ENCODE results near the gene ASTL. TPM values are rescaled to one million over a fixed set of nuclear protein-coding genes. Genes with fewer than 3 reads are reported as not detected.

ASTL gene
- total and polyA plus RNA-seq, 5 donors = not detected

- no peak for ATAC-seq
- Histone ChIP-seq H3K9me3 (ENCODE audit: control insufficient read depth, low read length) (no peaks in the 10 kb centered on the region), H3K27ac (ENCODE audit: low read length) (no peak overlapping the region), H3K4me1 (ENCODE audit: control insufficient read depth, insufficient read depth, low read length) (no peaks in the 10 kb centered on the region), H3K4me3 (ENCODE audit: low read length) (no peak overlapping the region), H3K27me3 (ENCODE audit: control insufficient read depth, insufficient read depth) (no peaks in the 10 kb centered on the region)
- intact Hi-C loops (cut with DNase I) = loop anchor here (5.0 to 10.0 kb wide), 3 partner anchors 46 to 123 kb away; partner anchors contain the start of gene ANKRD36C (in 1 of the 4)
- 57% methylated on average over 17 of the region's 17 CpGs for WGBS
- peak in 1 of 3 donors; percentile 38 for DNase-seq
These were observed 20.4 kb downstream of the ASTL start for GRCh38 chr2:96117701-96118588.

- DNase-seq (peak; percentile 43 to 80 (median 79)), ATAC-seq (peak; percentile 75 to 82)
- no peak overlapping the region for H3K27ac ChIP-seq (ENCODE audit: low read length)
- H3K9me3 ChIP-seq (ENCODE audit: control insufficient read depth, low read length) = no peaks in the 10 kb centered on the region
- no peaks in the 10 kb centered on the region for H3K4me1 ChIP-seq (ENCODE audit: control insufficient read depth, insufficient read depth, low read length)
- 1% methylated on average over 62 of the region's 62 CpGs for WGBS
- no peaks in the 10 kb centered on the region for H3K27me3 ChIP-seq (ENCODE audit: control insufficient read depth, insufficient read depth)
- H3K4me3 ChIP-seq (ENCODE audit: low read length) = peak overlapping the region; percentile 75
- intact Hi-C loops (cut with DNase I) = loop anchor here (5.0 to 10.0 kb wide), 3 partner anchors 45 to 122 kb away; partner anchors contain the start of gene ANKRD36C (in 1 of the 4)
These were observed 21.3 kb downstream of the ASTL start for GRCh38 chr2:96116879-96117533.

- Histone ChIP-seq H3K27me3 (ENCODE audit: control insufficient read depth, insufficient read depth) (no peaks in the 10 kb centered on the region), H3K4me1 (ENCODE audit: control insufficient read depth, insufficient read depth, low read length) (no peaks in the 10 kb centered on the region), H3K4me3 (ENCODE audit: low read length) (peak within 1 kb of the TSS; percentile 75), H3K27ac (ENCODE audit: low read length) (no peak within 1 kb of the TSS), H3K9me3 (ENCODE audit: control insufficient read depth, low read length) (no peaks in the 10 kb centered on the region)
- WGBS = under 1% methylated on average over 63 of the region's 64 CpGs
- DNase-seq = peak; percentile 54 to 81 (median 76)
- peak; percentile 41 to 57 for ATAC-seq
- intact Hi-C loops (cut with DNase I) = loop anchor here (5.0 to 10.0 kb wide), 3 partner anchors 44 to 122 kb away; partner anchors contain the start of gene ANKRD36C (in 1 of the 4)
These were observed 21.9 kb downstream of the ASTL start, which contains the start of gene ADRA2B for GRCh38 chr2:96116424-96116878. Gene ADRA2B (minus strand): TSS chr2:96116571. CDS start chr2:96116149, 422 bp downstream.

GRCh38 chr2:96115631-96116423 lies 22.5 kb downstream of the ASTL start:
- Histone ChIP-seq H3K9me3 (ENCODE audit: control insufficient read depth, low read length) (no peaks in the 10 kb centered on the region), H3K27me3 (ENCODE audit: control insufficient read depth, insufficient read depth) (no peaks in the 10 kb centered on the region), H3K27ac (ENCODE audit: low read length) (no peak overlapping the region), H3K4me1 (ENCODE audit: control insufficient read depth, insufficient read depth, low read length) (no peaks in the 10 kb centered on the region), H3K4me3 (ENCODE audit: low read length) (peak overlapping the region; percentile 75)
- intact Hi-C loops (cut with DNase I) = loop anchor here (5.0 to 10.0 kb wide), 3 partner anchors 44 to 121 kb away; partner anchors contain the start of gene ANKRD36C (in 1 of the 4)
- DNase-seq (peak in 1 of 3 donors; percentile 45), ATAC-seq (peak in 1 of 2 donors; percentile 5)
- WGBS = 41% methylated on average over 77 of the region's 77 CpGs

GRCh38 chr2:96114903-96115581 lies 23.3 kb downstream of the ASTL start:
- 93% methylated on average over 24 of the region's 24 CpGs for WGBS
- H3K4me1 ChIP-seq (ENCODE audit: control insufficient read depth, insufficient read depth, low read length) = no peaks in the 10 kb centered on the region
- H3K4me3 ChIP-seq (ENCODE audit: low read length) = no peak overlapping the region
- H3K27me3 ChIP-seq (ENCODE audit: control insufficient read depth, insufficient read depth) = no peaks in the 10 kb centered on the region
- intact Hi-C loops (cut with DNase I) = loop anchor here (5.0 to 10.0 kb wide), 3 partner anchors 43 to 120 kb away; partner anchors contain the start of gene ANKRD36C (in 1 of the 4)
- DNase-seq = peak in 1 of 3 donors; percentile 44
- no peak overlapping the region for H3K27ac ChIP-seq (ENCODE audit: low read length)
- ATAC-seq = no peak
- no peaks in the 10 kb centered on the region for H3K9me3 ChIP-seq (ENCODE audit: control insufficient read depth, low read length)

GRCh38 chr2:96114546-96114902 lies 23.8 kb downstream of the ASTL start:
- Histone ChIP-seq H3K27me3 (ENCODE audit: control insufficient read depth, insufficient read depth) (no peaks in the 10 kb centered on the region), H3K4me1 (ENCODE audit: control insufficient read depth, insufficient read depth, low read length) (no peaks in the 10 kb centered on the region), H3K27ac (ENCODE audit: low read length) (no peak overlapping the region), H3K4me3 (ENCODE audit: low read length) (no peak overlapping the region), H3K9me3 (ENCODE audit: control insufficient read depth, low read length) (no peaks in the 10 kb centered on the region)
- ATAC-seq (no peak), DNase-seq (peak in 1 of 3 donors; percentile 36)
- intact Hi-C loops (cut with DNase I) = loop anchor here (10.0 kb wide), 2 partner anchors 90 to 120 kb away; partner anchors contain the start of gene ANKRD36C (in 1 of the 4)
- WGBS = 92% methylated on average over 13 of the region's 13 CpGs

GRCh38 chr2:96113951-96114350 lies 24.4 kb downstream of the ASTL start:
- intact Hi-C loops (cut with DNase I) = loop anchor here (10.0 kb wide), 2 partner anchors 89 to 119 kb away; partner anchors contain the start of gene ANKRD36C (in 1 of the 4)
- WGBS = 88% methylated on average over 17 of the region's 17 CpGs
- Histone ChIP-seq H3K27ac (ENCODE audit: low read length) (no peak overlapping the region), H3K4me1 (ENCODE audit: control insufficient read depth, insufficient read depth, low read length) (peaks cover under 1% of the 10 kb centered on the region), H3K4me3 (ENCODE audit: low read length) (no peak overlapping the region), H3K27me3 (ENCODE audit: control insufficient read depth, insufficient read depth) (no peaks in the 10 kb centered on the region), H3K9me3 (ENCODE audit: control insufficient read depth, low read length) (no peaks in the 10 kb centered on the region)
- ATAC-seq (no peak), DNase-seq (peak in 1 of 3 donors; percentile 9)

GRCh38 chr2:96113367-96113677 lies 25.0 kb downstream of the ASTL start:
- Histone ChIP-seq H3K27ac (ENCODE audit: low read length) (no peak overlapping the region), H3K27me3 (ENCODE audit: control insufficient read depth, insufficient read depth) (no peaks in the 10 kb centered on the region), H3K9me3 (ENCODE audit: control insufficient read depth, low read length) (no peaks in the 10 kb centered on the region), H3K4me3 (ENCODE audit: low read length) (no peak overlapping the region), H3K4me1 (ENCODE audit: control insufficient read depth, insufficient read depth, low read length) (peaks cover 5% of the 10 kb centered on the region)
- ATAC-seq (no peak), DNase-seq (no peak)
- WGBS = 93% methylated on average over 7 of the region's 7 CpGs
- intact Hi-C loops (cut with DNase I) = loop anchor here (10.0 kb wide), 2 partner anchors 89 to 119 kb away; partner anchors contain the start of gene ANKRD36C (in 1 of the 4)

- no peaks in the 10 kb centered on the region for H3K27me3 ChIP-seq (ENCODE audit: control insufficient read depth, insufficient read depth)
- H3K9me3 ChIP-seq (ENCODE audit: control insufficient read depth, low read length) = no peaks in the 10 kb centered on the region
- intact Hi-C loops (cut with DNase I) = loop anchor here (10.0 kb wide), 2 partner anchors 88 to 118 kb away; partner anchors contain the start of gene ANKRD36C (in 1 of the 4)
- DNase-seq (no peak), ATAC-seq (no peak)
- H3K4me3 ChIP-seq (ENCODE audit: low read length) = no peak overlapping the region
- WGBS = 91% methylated on average over 9 of the region's 9 CpGs
- no peak overlapping the region for H3K27ac ChIP-seq (ENCODE audit: low read length)
- H3K4me1 ChIP-seq (ENCODE audit: control insufficient read depth, insufficient read depth, low read length) = peaks cover 5% of the 10 kb centered on the region
These were observed 25.6 kb downstream of the ASTL start for GRCh38 chr2:96112501-96113366.

All from right cardiac atrium (tissue), 5 donors.